GM18517 (cell line): ENCODE results near the gene PLEKHF1.

Experiments used
- ATAC-seq: cut with Tn5 transposase; IDR thresholded peaks from one replicate; pipeline ENCODE4 v1.9.1; 2021; ENCODE audit warnings: mild to moderate bottlenecking, moderate library complexity; ENCODE audit not compliant: unreplicated experiment

The PLEKHF1 gene

GRCh38 chr19:29634423-29635130 is 30.7 kb upstream of the PLEKHF1 start:
- no peak for ATAC-seq

GRCh38 chr19:29635963-29636362 is 29.3 kb upstream of the PLEKHF1 start:
- ATAC-seq, result no peak

GRCh38 chr19:29636553-29637360 is 28.5 kb upstream of the PLEKHF1 start:
- no peak for ATAC-seq

GRCh38 chr19:29639086-29639485 is 26.2 kb upstream of the PLEKHF1 start:
- ATAC-seq, result no peak

- no peak for ATAC-seq
Observed at GRCh38 chr19:29640231-29640630, 25.0 kb upstream of the PLEKHF1 start.

DNA sequence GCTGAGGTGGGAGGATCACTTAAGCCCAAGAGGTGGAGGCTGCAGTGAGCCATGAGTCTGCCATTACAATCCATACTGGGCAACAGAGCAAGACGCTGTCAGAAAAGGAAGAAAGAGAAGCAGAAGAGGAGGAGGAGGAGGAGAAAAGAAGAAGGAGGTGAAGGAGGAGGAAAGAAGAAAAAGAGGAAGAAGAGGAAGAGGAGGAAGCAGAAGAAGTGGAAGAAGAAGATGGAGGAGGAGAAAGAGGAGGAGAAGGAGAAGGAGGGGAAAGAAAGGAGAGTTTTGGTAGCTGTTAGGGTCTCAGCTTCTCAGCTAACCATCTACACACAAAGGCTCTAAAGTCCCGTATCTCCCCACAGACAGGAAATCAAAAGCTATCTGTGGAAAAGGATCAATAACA is 23.7 kb upstream of the PLEKHF1 start:
- no peak for ATAC-seq

DNA sequence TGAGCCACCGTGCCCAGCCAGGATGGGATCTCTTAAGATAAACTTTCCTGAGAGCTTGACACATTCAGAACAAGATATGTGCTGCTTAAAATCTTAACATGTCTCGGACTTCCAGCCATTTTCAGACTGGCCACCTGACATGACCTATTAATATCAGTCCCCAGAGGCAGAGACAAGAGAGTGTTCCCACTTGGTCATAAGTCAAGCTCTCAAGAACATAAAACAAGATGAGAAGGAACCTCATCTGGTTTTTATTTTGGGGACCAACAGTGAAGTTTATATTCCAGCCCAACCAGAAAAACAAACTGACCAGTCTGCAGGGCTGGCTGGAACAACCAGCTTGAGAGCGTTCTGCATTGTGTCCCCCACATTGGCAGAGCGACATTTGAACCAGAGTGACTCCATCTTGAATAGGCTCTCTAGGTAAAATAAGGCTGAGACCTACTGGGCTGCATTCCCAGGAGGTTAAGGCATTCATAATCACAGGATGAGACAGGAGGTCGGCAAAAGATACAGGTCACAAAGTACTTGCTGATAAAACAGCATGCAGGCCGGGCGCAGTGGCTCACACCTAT is 21.8 kb upstream of the PLEKHF1 start:
- ATAC-seq, result no peak

- ATAC-seq, result no peak
Observed at GRCh38 chr19:29644210-29644609, 21.1 kb upstream of the PLEKHF1 start.

- ATAC-seq, result no peak
Observed at GRCh38 chr19:29645491-29645867, 19.8 kb upstream of the PLEKHF1 start.

GRCh38 chr19:29645911-29646310 is 19.4 kb upstream of the PLEKHF1 start:
- no peak for ATAC-seq

DNA sequence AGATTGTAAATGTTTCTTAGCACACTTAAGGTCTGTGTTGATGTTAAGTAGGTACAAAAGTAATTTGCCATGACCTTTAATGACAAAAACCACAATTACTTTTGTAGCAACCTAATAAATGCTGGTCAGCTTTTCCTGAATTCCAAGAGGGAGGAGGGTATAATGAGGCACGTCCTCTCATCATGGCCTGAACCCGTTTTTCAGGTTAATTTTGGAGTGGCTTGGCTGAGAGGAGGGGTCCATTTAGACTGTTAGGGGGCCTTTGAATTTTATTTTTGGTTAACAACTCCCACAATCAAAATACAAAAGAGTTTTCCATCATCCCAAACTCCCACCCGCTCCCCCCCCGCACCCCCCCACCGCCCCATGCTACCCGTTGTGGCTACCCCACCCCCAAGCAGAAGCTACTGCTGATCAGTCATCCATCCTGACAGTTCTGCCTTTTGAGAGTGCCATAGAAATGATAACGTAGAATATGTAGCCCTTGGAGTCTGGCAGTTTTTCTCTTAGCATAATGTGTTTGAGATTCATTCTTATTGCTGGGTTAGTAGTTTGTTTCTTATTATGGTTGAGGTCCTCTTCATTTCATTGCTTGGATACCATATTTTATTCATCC is 14.4 kb upstream of the PLEKHF1 start:
- no peak for ATAC-seq

- ATAC-seq, result no peak
Observed at GRCh38 chr19:29651622-29652394, 13.5 kb upstream of the PLEKHF1 start.

- no peak for ATAC-seq
Observed at GRCh38 chr19:29653398-29653797, 11.9 kb upstream of the PLEKHF1 start.

- no peak for ATAC-seq
Observed at GRCh38 chr19:29655648-29656335, 9.5 kb upstream of the PLEKHF1 start.

- ATAC-seq, result no peak
Observed at GRCh38 chr19:29658221-29658991, 6.9 kb upstream of the PLEKHF1 start.

GRCh38 chr19:29660835-29661234 is 4.4 kb upstream of the PLEKHF1 start:
- no peak for ATAC-seq

GRCh38 chr19:29662278-29662603 is 3.0 kb upstream of the PLEKHF1 start:
- ATAC-seq, result no peak

DNA sequence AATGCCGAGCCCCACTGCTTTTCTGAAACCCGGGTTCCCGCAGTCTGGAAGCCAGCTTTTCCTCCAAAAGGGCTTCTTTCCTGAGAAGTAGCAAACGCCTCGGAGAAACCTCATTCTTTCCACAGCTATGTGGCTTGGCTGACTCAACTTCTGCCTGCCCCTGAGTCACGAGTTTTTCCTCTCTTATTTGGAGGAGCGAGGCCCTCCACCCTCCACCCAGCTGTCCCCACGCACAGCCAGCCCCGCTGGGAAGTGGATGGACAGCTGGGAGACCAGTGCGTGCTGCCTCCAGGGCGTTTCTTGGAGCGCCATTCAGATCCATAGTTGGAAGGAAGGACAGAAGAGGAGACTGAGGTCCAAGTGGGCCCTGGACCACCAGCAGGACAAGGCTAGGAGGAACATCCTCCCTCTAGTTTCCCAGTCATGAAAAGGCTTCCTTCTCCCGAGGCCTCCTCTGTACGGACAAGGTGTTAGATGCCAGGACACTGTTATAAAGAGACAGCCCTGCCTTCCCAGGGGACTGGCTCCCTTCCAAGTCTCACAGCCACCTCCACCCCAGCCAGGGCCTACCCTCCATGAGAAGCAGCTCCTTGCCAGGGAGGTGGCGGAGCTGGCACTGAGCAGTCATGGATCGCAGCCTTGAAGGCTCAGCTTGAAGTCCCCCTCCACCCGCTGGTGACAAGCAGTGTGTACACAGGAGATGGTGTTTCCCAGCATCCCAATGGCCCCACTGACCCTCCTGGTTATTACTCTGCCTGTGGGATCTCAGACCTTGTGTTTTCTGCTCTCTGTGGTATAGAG is 2.5 kb upstream of the PLEKHF1 start:
- no peak for ATAC-seq
